GM12878 (cell line): ENCODE measurements around the gene MDGA2. TPM values are rescaled to one million over a fixed set of nuclear protein-coding genes. Genes with fewer than 3 reads are reported as not detected.

Experiments used
- ATAC-seq: fragments of 200-7000 bp; cut with Tn5 transposase; 3 replicates; pipeline ENCODE4 v1.9.1; 2020; ENCODE audit warnings: mild to moderate bottlenecking, moderate library complexity
- BruUV-seq: library from RNA; stranded (reverse); fragments of 400-500 nt; replicated peaks from 2 replicates; lab custom pipeline; 2021; lab: Mats Ljungman, UMichigan
- CTCF ChIA-PET: fragments of 300-600 bp; sonication (Branson Sonifier 250); formaldehyde crosslinking; extraction: SDS; loops from one replicate; lab custom pipeline; 2021; ENCODE audit warnings: inconsistent platforms; lab: Yijun Ruan, JAX
- POLR2A ChIA-PET: fragments of 350-600 bp; formaldehyde crosslinking; extraction: SDS; loops from one replicate; lab custom pipeline; 2021; ENCODE audit warnings: inconsistent platforms; lab: Charles Lee
- RAD21 ChIA-PET: fragments of 300-600 bp; sonication (Branson Sonifier 250); formaldehyde crosslinking; loops from one replicate; lab custom pipeline; 2023; ENCODE audit warnings: antibody characterized with exemption; ENCODE audit not compliant: unreplicated experiment; lab: Charles Lee
- SMC1A ChIA-PET: fragments of 300-600 bp; sonication (Branson Sonifier 250); formaldehyde crosslinking; loops from one replicate; lab custom pipeline; 2023; ENCODE audit not compliant: unreplicated experiment, uncharacterized antibody; lab: Charles Lee
- DNase-seq: peaks from one replicate; pipeline ENCODE4 v3.0.0-alpha.2; 2011; ENCODE audit warnings: low read depth, low spot score
- FAIRE-seq: peaks from 3 replicates; lab custom pipeline; 2011; peaks lifted over from hg19 to GRCh38; lab: Jason Lieb, UNC
- H2AFZ ChIP-seq: 2 replicates; pipeline ENCODE4 v1.6.0; 2011; ENCODE audit warnings: low read depth, low read length, control low read depth; ENCODE audit not compliant: control insufficient read depth
- H3K27ac ChIP-seq: 2 replicates; pipeline ENCODE4 v1.5.1; 2011; ENCODE audit warnings: control low read depth; ENCODE audit not compliant: control insufficient read depth, insufficient read depth
- H3K27me3 ChIP-seq, 2 experiments: replicated peaks in 1 of 2; 2 replicates each; pipeline versions ENCODE4 v1.6.0 to v1.6.1; 2011; ENCODE audit warnings: low read length in 1 of 2; ENCODE audit not compliant: control insufficient read depth in 2 of 2, insufficient read depth in 2 of 2
- H3K36me3 ChIP-seq, 2 experiments: 2 replicates each; pipeline ENCODE4 v1.5.1; 2011; ENCODE audit warnings: low read length in 1 of 2; ENCODE audit not compliant: control insufficient read depth in 2 of 2, insufficient read depth in 2 of 2
- H3K4me1 ChIP-seq: 2 replicates; pipeline ENCODE4 v1.6.1; 2011; ENCODE audit warnings: mild to moderate bottlenecking, low read length, moderate library complexity, mixed read lengths; ENCODE audit not compliant: control insufficient read depth, insufficient read depth
- H3K4me2 ChIP-seq: 2 replicates; pipeline ENCODE4 v1.6.0; 2011; ENCODE audit warnings: control low read depth; ENCODE audit not compliant: control insufficient read depth, insufficient read depth
- H3K4me3 ChIP-seq: fragments of 200-600 bp; sonication (generic); 2 replicates; pipeline ENCODE4 v1.5.1; 2016
- H3K79me2 ChIP-seq: 2 replicates; pipeline ENCODE4 v1.6.0; 2011; ENCODE audit warnings: low read length; ENCODE audit not compliant: control insufficient read depth, insufficient read depth
- H3K9ac ChIP-seq: 2 replicates; pipeline ENCODE4 v1.8.0; 2011; ENCODE audit warnings: low read length, control low read depth, mixed read lengths; ENCODE audit not compliant: control insufficient read depth, insufficient read depth
- H3K9me3 ChIP-seq: replicated peaks from 3 replicates; pipeline ENCODE4 v1.5.1; 2011; ENCODE audit warnings: mild to moderate bottlenecking, low read length; ENCODE audit not compliant: control insufficient read depth, insufficient read depth
- H4K20me1 ChIP-seq: 2 replicates; pipeline ENCODE4 v1.6.0; 2011; ENCODE audit not compliant: control insufficient read depth, insufficient read depth
- CBFB ChIP-seq: IDR thresholded peaks from 2 replicates; pipeline ENCODE4 v1.6.1; 2016; ENCODE audit warnings: antibody characterized with exemption, low read depth
- CEBPZ ChIP-seq: fragments of 150-350 bp; IDR thresholded peaks from 2 replicates; pipeline ENCODE4 v1.6.1; 2016; ENCODE audit warnings: low read depth, low read length
- CHD2 ChIP-seq: IDR thresholded peaks from 2 replicates; pipeline ENCODE4 v1.6.1; 2011; ENCODE audit warnings: low read depth, low read length, improper control_type of control experiment, borderline replicate concordance
- E2F8 ChIP-seq: fragments of 450-650 bp; IDR thresholded peaks from 2 replicates; pipeline ENCODE4 v1.6.1; 2018; ENCODE audit warnings: mild to moderate bottlenecking, low read depth, moderate library complexity; ENCODE audit not compliant: partially characterized antibody
- ELK1 ChIP-seq: IDR thresholded peaks from 2 replicates; pipeline ENCODE4 v1.6.1; 2012; ENCODE audit warnings: low read depth, low read length, improper control_type of control experiment
- GATAD2B ChIP-seq: fragments of 450-650 bp; conservative IDR thresholded peaks from 2 replicates; pipeline ENCODE4 v1.6.1; 2017; ENCODE audit warnings: low read depth, mild to moderate bottlenecking, moderate library complexity
- HCFC1 ChIP-seq: fragments of 150-350 bp; IDR thresholded peaks from 2 replicates; pipeline ENCODE4 v1.6.1; 2014; ENCODE audit warnings: low read length
- MEF2B ChIP-seq: fragments of 450-650 bp; IDR thresholded peaks from 2 replicates; pipeline ENCODE4 v1.6.1; 2018; ENCODE audit warnings: mild to moderate bottlenecking, moderate library complexity; ENCODE audit not compliant: partially characterized antibody, poor library complexity, severe bottlenecking
- MYC ChIP-seq: IDR thresholded peaks from 2 replicates; pipeline ENCODE4 v1.6.1; 2011; ENCODE audit warnings: mild to moderate bottlenecking, low read length, moderate library complexity, inconsistent platforms; ENCODE audit not compliant: insufficient read depth, insufficient replicate concordance, insufficient read length, severe bottlenecking
- NFYB ChIP-seq: IDR thresholded peaks from 2 replicates; pipeline ENCODE4 v1.6.1; 2011; ENCODE audit warnings: low read depth, mild to moderate bottlenecking, low read length, improper control_type of control experiment, moderate library complexity; ENCODE audit not compliant: insufficient read depth
- WRNIP1 ChIP-seq: IDR thresholded peaks from 2 replicates; pipeline ENCODE4 v1.6.1; 2011; ENCODE audit warnings: low read depth, low read length, improper control_type of control experiment, borderline replicate concordance
- ZBED1 ChIP-seq: IDR thresholded peaks from 2 replicates; pipeline ENCODE4 v1.6.1; 2016; ENCODE audit warnings: borderline replicate concordance
- ZNF274 ChIP-seq: IDR thresholded peaks from one replicate; pipeline ENCODE4 v1.8.0; 2011; ENCODE audit not compliant: insufficient read length, insufficient read depth
- WGBS: methylation state at CpG from one replicate; pipeline ENCODE4 v1.1.6; 2016; ENCODE audit warnings: low lambda C conversion rate; ENCODE audit not compliant: insufficient replicate concordance, insufficient coverage; ENCODE audit errors: missing lambda C conversion rate; 5-methylcytosine and 5-hydroxymethylcytosine counted together
- in situ Hi-C: fragments of 300-500 bp; cut with MboI; formaldehyde crosslinking; loops from 9 replicates; pipeline ENCODE4 v1.14.3; 2018; ENCODE audit warnings: mixed read lengths
- intact Hi-C: fragments of 100-400 bp; cut with micrococcal nuclease; formaldehyde crosslinking; loops from one replicate; pipeline ENCODE4 v1.14.2; 2022; ENCODE audit not compliant: unreplicated experiment
- polyA plus RNA-seq, 11 experiments: library from polyadenylated mRNA; depleted of rRNA in 4 of 11; unstranded in 6 of 11; stranded (reverse) in 5 of 11; fragments of >200 nt; fragmentation: Nextera tagmentation in 4 of 11; fragmentation: Illumina TruSeq in 1 of 11; extraction: Ambion mirVana in 4 of 11; extraction: Trizol in 1 of 11; gene quantifications; 1 replicate in 1 of 11; 2 replicates in 10 of 11; pipeline versions ENCODE4 v1.2.1 to v1.2.3, GENCODE V29; 2011 to 2016; ENCODE audit warnings: inconsistent platforms in 2 of 11, missing spikeins in 2 of 11, low read depth in 1 of 11
- total RNA-seq, 4 experiments: library from RNA; depleted of rRNA in 3 of 4; stranded (reverse); fragments of >200 nt in 3 of 4; fragmentation: Illumina TruSeq in 1 of 4; extraction: Trizol in 1 of 4; gene quantifications; 2 replicates each; pipeline versions ENCODE4 v1.2.1 to v1.2.3, GENCODE V29; 2013 to 2021

The MDGA2 gene
- total and polyA plus RNA-seq, 10 of the 15 experiments (the other 5 are each of a cell fraction or from before 2014, with no cell fraction given): not detected

GRCh38 chr14:47103771-47104170, 571.6 kb downstream of the MDGA2 start:
- ChIA-PET SMC1A (no interaction called here), POLR2A (no interaction called here), CTCF (no interaction called here), RAD21 (no interaction called here)
- Histone ChIP-seq H3K79me2 (no peaks in the 10 kb centered on the region), H3K9me3 (no peaks in the 10 kb centered on the region), H3K27ac (no peak overlapping the region), H3K36me3 (no peaks in the 10 kb centered on the region), H3K4me3 (no peak overlapping the region), H3K4me1 (no peaks in the 10 kb centered on the region), H3K27me3 (no peaks in the 10 kb centered on the region), H4K20me1 (no peaks in the 10 kb centered on the region), H3K9ac (no peak overlapping the region), H3K4me2 (no peak overlapping the region), H2AFZ (no peak overlapping the region)
- FAIRE-seq: no peak
- BruUV-seq: no TSS peak
- 23% methylated on average over 2 of the region's 2 CpGs for WGBS
- no peak for ATAC-seq
- in situ Hi-C loops (no loop called here), intact Hi-C loops (no loop called here)
- no peak for DNase-seq
- no peak for TF ChIP-seq GATAD2B
- TF ChIP-seq NFYB: no peak
- TF ChIP-seq E2F8: no peak
- TF ChIP-seq HCFC1: no peak
- TF ChIP-seq CEBPZ: no peak
- TF ChIP-seq WRNIP1: no peak
- no peak for TF ChIP-seq MYC
- no peak for TF ChIP-seq ZBED1
- TF ChIP-seq CHD2: no peak
- no peak for TF ChIP-seq ZNF274
- no peak for TF ChIP-seq ELK1
- no peak for TF ChIP-seq CBFB
- no peak for TF ChIP-seq MEF2B
